Neural progenitor cell (in vitro differentiated cells): ENCODE measurements around the gene RNLS. TPM values are rescaled to one million over a fixed set of nuclear protein-coding genes. Genes with fewer than 3 reads are reported as not detected.

ENCODE experiments used
- DNase-seq: peaks from one replicate; pipeline ENCODE4 v3.0.0-alpha.2; 2016; ENCODE audit warnings: low spot score
- H2AFZ ChIP-seq: fragments of 200-600 bp; sonication (generic); replicated peaks from 2 replicates; pipeline ENCODE4 v1.6.1; 2016; ENCODE audit warnings: antibody characterized with exemption
- H3F3A ChIP-seq: fragments of 200-600 bp; sonication (generic); 2 replicates; pipeline ENCODE4 v1.6.1; 2016; ENCODE audit warnings: antibody characterized with exemption, low read depth
- H3K27ac ChIP-seq: fragments of 200-600 bp; sonication (generic); 2 replicates; pipeline ENCODE4 v1.5.1; 2016; ENCODE audit warnings: mild to moderate bottlenecking
- H3K27me3 ChIP-seq: fragments of 200-600 bp; sonication (generic); 2 replicates; pipeline ENCODE4 v1.6.1; 2016; ENCODE audit warnings: mild to moderate bottlenecking, moderate library complexity
- H3K36me3 ChIP-seq: fragments of 200-600 bp; sonication (generic); 2 replicates; pipeline ENCODE4 v1.5.1; 2016
- H3K4me1 ChIP-seq: fragments of 200-600 bp; sonication (generic); 2 replicates; pipeline ENCODE4 v1.6.1; 2016; ENCODE audit warnings: mixed run types
- H3K4me2 ChIP-seq: fragments of 200-600 bp; sonication (generic); 2 replicates; pipeline ENCODE4 v1.6.1; 2016
- H3K4me3 ChIP-seq: fragments of 200-600 bp; sonication (generic); 2 replicates; pipeline ENCODE4 v1.5.1; 2016
- H3K79me2 ChIP-seq: fragments of 200-600 bp; sonication (generic); 2 replicates; pipeline ENCODE4 v1.6.1; 2016; ENCODE audit warnings: low read depth
- H3K9ac ChIP-seq: fragments of 200-600 bp; sonication (generic); 2 replicates; pipeline ENCODE4 v1.6.1; 2016
- H3K9me3 ChIP-seq: fragments of 200-600 bp; sonication (generic); 2 replicates; pipeline ENCODE4 v1.5.1; 2016; ENCODE audit warnings: low read depth
- H4K20me1 ChIP-seq: fragments of 200-600 bp; sonication (generic); 2 replicates; pipeline ENCODE4 v1.6.1; 2016; ENCODE audit warnings: low read depth
- H3K27ac Mint-ChIP-seq: 3 replicates; pipeline ENCODE4 v1.8.0; 2021; ENCODE audit warnings: mixed read lengths
- H3K27me3 Mint-ChIP-seq: 2 replicates; pipeline ENCODE4 v1.8.0; 2022; ENCODE audit warnings: low read depth, mild to moderate bottlenecking, inconsistent platforms, moderate library complexity, mixed read lengths; ENCODE audit not compliant: insufficient read depth
- H3K36me3 Mint-ChIP-seq: 3 replicates; pipeline ENCODE4 v1.8.0; 2021; ENCODE audit warnings: mixed read lengths
- H3K4me1 Mint-ChIP-seq: 3 replicates; pipeline ENCODE4 v1.8.0; 2021; ENCODE audit warnings: mixed read lengths
- H3K4me3 Mint-ChIP-seq: 3 replicates; pipeline ENCODE4 v1.8.0; 2021; ENCODE audit warnings: mild to moderate bottlenecking, moderate library complexity, mixed read lengths
- H3K9me3 Mint-ChIP-seq: 3 replicates; pipeline ENCODE4 v1.8.0; 2020; ENCODE audit warnings: mixed read lengths
- CTCF ChIP-seq: fragments of 200-600 bp; sonication (generic); IDR thresholded peaks from 2 replicates; pipeline ENCODE4 v1.5.1; 2017; ENCODE audit warnings: antibody characterized with exemption, mild to moderate bottlenecking
- EZH2 ChIP-seq: fragments of 200-600 bp; sonication (generic); IDR thresholded peaks from 2 replicates; pipeline ENCODE4 v1.6.1; 2017; ENCODE audit warnings: antibody characterized with exemption, mild to moderate bottlenecking, moderate library complexity
- EZH2phosphoT487 ChIP-seq: fragments of 200-600 bp; sonication (generic); IDR thresholded peaks from 2 replicates; pipeline ENCODE4 v1.6.1; 2017; ENCODE audit warnings: antibody characterized with exemption
- total RNA-seq: library from RNA; depleted of rRNA; stranded (reverse); fragments of >200 nt; gene quantifications from 2 replicates; pipeline ENCODE4 v1.2.3, GENCODE V29; 2015; ENCODE audit warnings: low replicate concordance

The RNLS gene
- total RNA-seq, 1 donor from 2014 or later: 9.1 TPM

GRCh38 chr10:88551246-88551645, 31.9 kb downstream of the RNLS start:
- Histone ChIP-seq H2AFZ (no peak overlapping the region), H3K4me2 (no peak overlapping the region), H3K9ac (no peak overlapping the region), H3K36me3 (no peaks in the 10 kb centered on the region), H3K27me3 (no peaks in the 10 kb centered on the region), H3K79me2 (no peaks in the 10 kb centered on the region), H3K4me3 (no peak overlapping the region), H3K27ac (no peak overlapping the region), H3K9me3 (no peaks in the 10 kb centered on the region), H3F3A (no peaks in the 10 kb centered on the region), H4K20me1 (no peaks in the 10 kb centered on the region), H3K4me1 (no peaks in the 10 kb centered on the region)
- no peaks in the 10 kb centered on the region for H3K4me1 Mint-ChIP-seq
- no peaks in the 10 kb centered on the region for H3K27me3 Mint-ChIP-seq
- no peak for DNase-seq
- no peak for TF ChIP-seq EZH2
- H3K4me3 Mint-ChIP-seq: no peak overlapping the region
- H3K36me3 Mint-ChIP-seq: no peaks in the 10 kb centered on the region
- H3K9me3 Mint-ChIP-seq: no peaks in the 10 kb centered on the region
- no peak overlapping the region for H3K27ac Mint-ChIP-seq

- TF ChIP-seq CTCF (no peak), EZH2phosphoT487 (no peak), EZH2 (no peak)
- no peaks in the 10 kb centered on the region for H3K27me3 ChIP-seq
Observed at GRCh38 chr10:88546497-88546896, 36.6 kb downstream of the RNLS start.

GRCh38 chr10:88545359-88545758, 37.8 kb downstream of the RNLS start:
- Histone ChIP-seq H3F3A (no peaks in the 10 kb centered on the region), H3K36me3 (no peaks in the 10 kb centered on the region), H3K4me3 (no peak overlapping the region), H3K79me2 (no peaks in the 10 kb centered on the region), H3K4me1 (peaks cover 11% of the 10 kb centered on the region), H3K4me2 (no peak overlapping the region), H3K27me3 (no peaks in the 10 kb centered on the region), H3K27ac (no peak overlapping the region), H4K20me1 (no peaks in the 10 kb centered on the region), H2AFZ (no peak overlapping the region), H3K9ac (no peak overlapping the region), H3K9me3 (no peaks in the 10 kb centered on the region)
- TF ChIP-seq EZH2 (no peak), EZH2phosphoT487 (no peak), CTCF (no peak)
- H3K36me3 Mint-ChIP-seq: no peaks in the 10 kb centered on the region
- no peak overlapping the region for H3K4me3 Mint-ChIP-seq
- no peaks in the 10 kb centered on the region for H3K27me3 Mint-ChIP-seq
- no peaks in the 10 kb centered on the region for H3K9me3 Mint-ChIP-seq
- H3K27ac Mint-ChIP-seq: no peak overlapping the region
- DNase-seq: no peak
- H3K4me1 Mint-ChIP-seq: peaks cover 5% of the 10 kb centered on the region

More at GRCh38 chr10:88546497-88546896, 36.6 kb downstream of the RNLS start:
- Mint-ChIP-seq H3K27me3 (no peaks in the 10 kb centered on the region), H3K36me3 (no peaks in the 10 kb centered on the region), H3K27ac (no peak overlapping the region), H3K4me1 (peaks cover 5% of the 10 kb centered on the region), H3K9me3 (no peaks in the 10 kb centered on the region), H3K4me3 (no peak overlapping the region)
- no peaks in the 10 kb centered on the region for H3K9me3 ChIP-seq
- no peaks in the 10 kb centered on the region for H4K20me1 ChIP-seq
- H3K4me1 ChIP-seq: peaks cover 11% of the 10 kb centered on the region
- no peak overlapping the region for H2AFZ ChIP-seq
- no peak overlapping the region for H3K9ac ChIP-seq
- H3K36me3 ChIP-seq: no peaks in the 10 kb centered on the region
- DNase-seq: no peak
- H3K4me3 ChIP-seq: no peak overlapping the region
- no peaks in the 10 kb centered on the region for H3F3A ChIP-seq
- no peak overlapping the region for H3K4me2 ChIP-seq
- no peaks in the 10 kb centered on the region for H3K79me2 ChIP-seq
- H3K27ac ChIP-seq: no peak overlapping the region

GRCh38 chr10:88544140-88544870, 38.8 kb downstream of the RNLS start:
- no peaks in the 10 kb centered on the region for H4K20me1 ChIP-seq
- Mint-ChIP-seq H3K27me3 (no peaks in the 10 kb centered on the region), H3K4me3 (no peak overlapping the region), H3K27ac (no peak overlapping the region), H3K9me3 (no peaks in the 10 kb centered on the region), H3K36me3 (no peaks in the 10 kb centered on the region), H3K4me1 (peaks cover 5% of the 10 kb centered on the region)
- no peak for DNase-seq
- no peaks in the 10 kb centered on the region for H3K27me3 ChIP-seq
- H3K36me3 ChIP-seq: no peaks in the 10 kb centered on the region
- no peak overlapping the region for H3K4me2 ChIP-seq
- no peaks in the 10 kb centered on the region for H3K79me2 ChIP-seq
- H2AFZ ChIP-seq: no peak overlapping the region
- no peak overlapping the region for H3K4me3 ChIP-seq
- H3K27ac ChIP-seq: no peak overlapping the region
- no peak overlapping the region for H3K9ac ChIP-seq
- no peak for TF ChIP-seq EZH2phosphoT487
- no peak for TF ChIP-seq CTCF
- TF ChIP-seq EZH2: no peak
- no peaks in the 10 kb centered on the region for H3K9me3 ChIP-seq
- no peaks in the 10 kb centered on the region for H3F3A ChIP-seq
- H3K4me1 ChIP-seq: peaks cover 11% of the 10 kb centered on the region
